NCI-H1417 (cell line): Measurements from ENCODE around the gene PC.
A peak's percentile ranks its signal among the peaks of the same experiment; 100 is the strongest.

Experiments
- DNase-seq, 3 experiments: peaks; one replicate each; lab custom pipeline; 2025; lab: John Stamatoyannopoulos, UW

PC gene

DNA sequence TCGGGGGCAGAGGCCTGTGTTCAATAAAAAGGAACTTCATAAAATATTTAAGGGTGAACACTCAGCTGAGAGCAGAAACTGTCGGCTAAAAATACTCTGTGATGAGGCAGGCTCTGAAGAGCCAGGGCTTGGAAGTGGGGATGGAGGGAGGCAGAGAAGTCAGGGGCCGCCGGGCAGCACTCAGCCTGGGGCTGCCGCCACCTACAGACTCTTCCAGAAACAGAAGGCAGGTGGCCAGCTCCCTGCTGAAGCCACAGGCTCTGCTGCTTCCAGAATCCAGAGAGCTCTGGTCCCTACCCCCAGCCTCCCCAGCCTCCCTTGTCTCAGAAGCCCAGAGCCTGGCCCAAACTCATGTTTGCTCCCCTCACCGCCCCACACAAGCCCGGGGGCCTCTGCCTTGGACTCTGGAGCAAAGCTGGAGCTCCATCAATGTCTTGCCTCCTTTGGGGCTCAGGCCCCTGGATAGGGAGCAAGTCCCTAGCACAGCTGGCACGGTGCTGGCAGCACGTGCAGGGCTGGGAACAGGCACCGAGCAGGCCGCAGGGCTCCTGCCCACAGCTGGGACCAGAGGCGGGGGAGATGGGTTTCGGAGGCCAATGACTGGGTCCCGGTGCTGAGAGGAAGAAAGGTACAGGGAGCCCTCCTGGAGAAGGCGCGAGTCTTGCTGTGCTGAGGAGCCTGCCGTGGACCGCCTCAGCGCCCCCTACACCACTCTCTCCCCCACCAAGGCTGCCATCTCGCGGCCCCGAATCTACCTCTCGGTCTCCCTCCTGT is 93.1 kb downstream of the PC start:
- DNase-seq, result peak; percentile 32 to 81 (median 66)

DNA sequence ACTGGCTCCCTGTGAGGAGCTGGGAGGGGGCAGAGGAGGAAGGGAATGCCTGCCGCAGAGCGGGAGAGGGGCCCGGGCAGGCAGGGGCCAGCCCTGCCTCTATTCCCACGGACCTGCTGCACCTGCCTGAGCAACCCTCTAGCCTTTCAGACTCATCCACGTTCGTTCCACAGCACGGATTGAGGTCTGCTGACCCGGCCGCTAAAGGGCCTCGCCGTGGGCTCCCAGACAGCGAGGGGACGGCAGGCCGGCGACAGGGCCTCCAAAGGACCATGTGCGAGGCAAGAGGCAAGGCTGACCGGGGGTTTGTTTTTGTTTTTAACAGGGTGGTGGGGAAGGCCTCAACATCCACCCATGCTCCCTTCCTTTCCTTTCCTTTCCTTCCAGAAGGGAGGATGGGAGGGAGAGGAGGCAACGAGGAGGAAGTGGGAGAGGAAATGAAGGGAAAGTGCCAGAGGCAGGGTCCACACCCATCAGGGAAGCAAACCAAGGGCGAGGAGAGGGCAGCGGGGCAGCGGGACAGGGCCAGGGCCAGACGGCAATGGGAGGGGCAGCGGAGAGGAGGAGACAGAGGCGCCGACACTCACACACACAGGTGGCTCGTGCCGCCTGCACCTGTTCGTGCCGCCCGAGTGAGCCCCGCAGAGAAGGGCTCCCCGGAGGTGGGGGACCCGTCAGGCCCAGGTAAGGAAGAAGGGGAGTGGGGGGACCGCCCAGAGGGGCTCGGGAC is 93.8 kb downstream of the PC start:
- DNase-seq, result peak; percentile 31 to 81 (median 66)

DNA sequence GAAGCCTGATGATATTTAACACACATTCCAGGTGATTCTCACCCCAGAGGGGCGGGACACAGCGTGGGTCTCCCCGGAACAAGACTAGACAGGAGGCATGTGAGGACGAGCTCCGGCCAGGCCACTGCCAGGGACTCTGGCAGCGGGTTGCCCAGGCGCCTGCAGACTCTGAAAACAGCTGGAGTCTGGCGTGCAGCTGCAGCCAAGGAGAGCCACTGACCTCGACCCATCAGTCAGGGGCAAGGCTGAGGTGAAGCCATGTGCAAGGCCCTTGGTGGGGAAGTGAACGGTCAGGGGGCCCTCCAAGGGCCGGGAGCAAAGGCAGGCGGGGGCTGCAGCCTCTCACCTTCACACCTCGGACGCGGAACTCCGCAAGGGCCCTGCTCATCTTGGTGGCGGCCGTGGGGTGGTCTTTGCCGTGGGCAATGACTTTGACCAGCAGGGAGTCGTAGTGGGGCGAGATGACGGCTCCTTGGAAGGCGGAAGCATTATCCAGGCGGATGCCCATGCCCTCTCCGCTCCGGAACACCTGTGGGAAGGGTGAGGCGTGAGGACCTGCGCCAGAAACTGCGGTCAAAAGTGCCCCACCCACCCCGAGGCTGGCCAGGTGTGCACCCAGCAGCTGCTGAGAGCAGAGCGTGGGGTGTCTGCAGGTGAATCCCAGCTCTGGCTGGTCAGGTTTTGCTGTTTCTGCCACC is 94.6 kb downstream of the PC start:
- peak in 1 of 3 experiments; percentile 47 for DNase-seq

DNA sequence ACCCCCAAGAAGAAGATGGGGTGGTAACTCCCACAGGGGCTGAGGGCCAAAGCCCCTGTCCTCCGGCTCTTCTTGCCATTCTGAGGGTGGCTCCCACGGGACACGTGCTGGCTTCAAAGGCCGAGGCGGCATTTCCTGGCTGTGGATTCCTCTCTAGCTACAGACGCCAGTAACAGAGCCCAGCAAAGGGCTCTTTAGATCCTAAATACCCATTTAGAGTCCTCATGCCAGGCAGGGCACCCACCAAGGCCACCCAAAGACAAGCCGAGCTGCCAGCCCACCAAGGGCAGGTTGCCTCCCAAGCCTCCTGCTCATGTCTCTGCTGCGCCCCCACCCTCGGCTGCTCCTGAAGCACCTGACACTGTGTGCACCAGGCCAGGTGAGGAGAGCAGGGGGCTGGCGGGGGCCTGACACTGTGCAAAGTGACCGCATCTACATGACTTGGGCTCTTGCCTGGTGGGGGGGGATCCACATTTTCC is 95.6 kb downstream of the PC start:
- no peak for DNase-seq

- DNase-seq, result no peak
Observed at GRCh38 chr11:66861774-66862558, 96.2 kb downstream of the PC start.

DNA sequence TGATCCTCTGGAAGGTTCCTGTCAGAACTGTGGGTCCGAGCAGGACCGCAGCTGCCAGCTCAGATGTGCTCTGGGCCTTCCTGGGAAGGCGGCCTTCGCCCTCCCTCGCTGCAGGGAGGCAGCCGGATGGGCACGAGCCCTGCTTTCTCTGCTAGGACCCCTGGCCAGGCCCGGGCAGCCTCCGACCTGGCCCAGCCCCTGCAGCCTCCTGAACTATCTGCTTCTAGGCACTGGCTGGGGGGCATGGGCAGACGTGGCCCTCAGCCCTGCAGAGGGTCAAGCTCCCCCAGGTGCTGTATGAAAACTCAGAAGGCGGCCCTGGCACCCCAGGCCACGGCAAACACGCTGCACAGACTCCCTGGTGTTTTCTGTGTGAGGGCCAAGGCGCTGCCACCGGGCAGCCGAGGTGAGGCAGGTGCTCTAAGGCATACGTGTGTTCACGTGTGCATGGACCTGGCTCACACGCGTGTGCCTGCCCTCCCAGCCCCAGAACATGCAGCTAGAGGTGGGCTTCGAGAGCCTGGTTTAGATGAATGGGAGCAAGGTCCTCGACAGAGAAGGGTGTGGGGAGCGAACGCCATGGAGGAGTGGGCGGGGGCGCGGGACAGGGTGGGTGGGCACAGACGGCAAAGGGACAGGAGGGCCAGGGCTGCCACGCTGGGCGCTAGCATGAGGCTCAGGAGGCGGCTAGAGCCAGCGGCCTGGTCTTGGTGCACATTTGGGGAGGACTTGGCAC is 97.0 kb downstream of the PC start:
- no peak for DNase-seq

GRCh38 chr11:66860449-66860831 is 97.7 kb downstream of the PC start:
- DNase-seq, result no peak

DNA sequence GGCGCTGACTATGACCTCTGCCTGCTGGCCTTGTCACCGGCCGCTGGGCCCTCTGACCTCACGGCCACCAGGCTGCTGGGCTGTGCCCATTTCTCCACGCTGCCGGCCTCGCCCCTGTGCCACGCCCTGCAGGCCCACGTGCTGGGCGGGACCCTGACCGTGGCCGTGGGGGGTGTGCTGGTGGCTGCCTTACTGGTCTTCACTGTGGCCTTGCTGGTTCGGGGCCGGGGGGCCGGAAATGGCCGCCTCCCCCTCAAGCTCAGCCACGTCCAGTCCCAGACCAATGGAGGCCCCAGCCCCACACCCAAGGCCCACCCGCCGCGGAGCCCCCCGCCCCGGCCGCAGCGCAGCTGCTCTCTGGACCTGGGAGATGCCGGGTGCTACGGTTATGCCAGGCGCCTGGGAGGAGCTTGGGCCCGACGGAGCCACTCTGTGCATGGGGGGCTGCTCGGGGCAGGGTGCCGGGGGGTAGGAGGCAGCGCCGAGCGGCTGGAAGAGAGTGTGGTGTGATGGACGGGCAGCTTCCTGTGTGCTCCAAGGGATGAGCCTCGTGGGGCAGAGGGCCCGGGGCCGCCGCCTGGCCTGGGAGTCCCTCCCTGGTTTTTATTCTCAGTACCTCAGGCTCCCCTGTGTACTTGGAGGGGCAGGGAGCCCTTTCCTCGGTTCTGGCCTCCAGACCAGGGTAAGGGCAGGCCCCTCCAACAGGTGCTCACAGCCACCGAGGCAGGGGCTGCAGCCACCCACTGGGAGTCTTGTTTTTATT is 98.3 kb downstream of the PC start:
- DNase-seq, result no peak

DNA sequence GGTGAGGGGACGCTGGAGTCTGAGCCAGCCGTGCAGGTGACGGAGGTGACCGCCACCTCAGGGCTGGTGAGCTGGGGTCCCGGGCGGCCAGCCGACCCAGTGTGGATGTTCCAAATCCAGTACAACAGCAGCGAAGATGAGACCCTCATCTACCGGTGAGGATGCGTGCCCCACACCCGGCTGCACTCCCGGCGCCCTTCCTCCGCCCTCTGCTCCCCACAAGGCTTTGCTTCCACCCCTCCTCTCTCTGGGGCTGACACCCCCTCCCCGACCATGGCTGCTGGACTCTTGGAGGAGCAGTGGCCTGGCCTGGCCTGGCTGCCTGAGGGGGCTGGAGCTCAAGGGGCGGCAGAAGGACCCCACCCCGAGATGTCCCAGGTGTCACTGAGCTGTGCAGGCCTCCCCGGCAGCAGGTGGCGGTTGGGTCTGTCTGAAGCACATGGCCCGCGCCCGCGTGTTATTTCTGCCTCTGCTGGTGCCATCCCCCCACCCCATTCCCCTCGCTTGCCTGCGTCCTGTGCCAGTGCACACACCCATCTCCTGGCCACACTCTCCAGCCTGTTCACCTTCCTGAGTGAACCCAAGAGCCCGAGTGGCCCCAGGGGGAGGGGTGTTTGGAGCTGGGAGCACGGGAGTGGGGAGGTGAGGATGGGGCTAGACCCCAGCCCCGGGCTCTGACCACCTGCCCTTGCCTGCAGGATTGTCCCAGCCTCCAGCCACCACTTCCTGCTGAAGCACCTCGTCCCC is 99.1 kb downstream of the PC start:
- DNase-seq, result no peak

- no peak for DNase-seq
Observed at GRCh38 chr11:66858186-66858938, 99.8 kb downstream of the PC start.

DNA sequence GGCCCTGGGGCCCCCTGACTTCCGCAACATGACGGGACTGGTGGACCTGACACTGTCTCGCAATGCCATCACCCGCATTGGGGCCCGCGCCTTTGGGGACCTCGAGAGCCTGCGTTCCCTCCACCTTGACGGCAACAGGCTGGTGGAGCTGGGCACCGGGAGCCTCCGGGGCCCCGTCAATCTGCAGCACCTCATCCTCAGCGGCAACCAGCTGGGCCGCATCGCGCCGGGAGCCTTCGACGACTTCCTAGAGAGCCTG is 100.3 kb downstream of the PC start:
- DNase-seq, result no peak

DNA sequence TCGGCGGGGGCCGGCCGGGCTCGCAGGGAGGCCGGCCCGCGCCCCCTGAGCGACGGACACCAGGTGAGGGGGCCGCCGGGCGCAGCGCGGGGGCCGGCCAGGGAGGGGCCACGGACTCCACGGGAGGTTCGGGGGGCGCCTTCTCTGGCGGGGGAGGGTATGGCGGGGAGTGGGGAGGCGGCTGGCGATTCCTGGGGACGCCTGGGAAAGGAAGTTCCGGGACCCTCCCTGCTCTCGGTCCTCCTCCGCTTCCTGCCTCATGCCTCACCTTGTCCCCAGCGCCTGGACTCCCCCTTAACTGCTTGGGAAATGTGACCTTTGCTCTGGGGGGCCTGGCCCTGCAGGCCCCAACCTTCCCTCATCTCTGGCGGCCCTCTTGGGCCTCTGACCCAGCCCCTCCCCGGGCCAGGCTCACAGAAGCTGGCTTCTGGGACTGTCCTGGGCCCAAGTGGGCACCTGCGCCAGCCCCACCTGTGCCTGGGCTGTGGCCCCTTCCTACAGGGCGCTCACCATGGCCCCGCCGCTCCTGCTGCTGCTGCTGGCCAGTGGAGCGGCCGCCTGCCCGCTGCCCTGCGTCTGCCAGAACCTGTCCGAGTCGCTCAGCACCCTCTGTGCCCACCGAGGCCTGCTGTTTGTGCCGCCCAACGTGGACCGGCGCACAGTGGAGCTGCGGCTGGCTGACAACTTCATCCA is 100.8 kb downstream of the PC start:
- peak in 2 of 3 experiments; percentile 36 to 50 for DNase-seq

GRCh38 chr11:66856496-66857233 is 101.5 kb downstream of the PC start, which contains the start of gene LRFN4:
Gene LRFN4, plus strand, starts transcription at chr11:66857064. Its CDS starts 681 bp downstream, at chr11:66857745.
- peak in 2 of 3 experiments; percentile 51 to 93 for DNase-seq

DNA sequence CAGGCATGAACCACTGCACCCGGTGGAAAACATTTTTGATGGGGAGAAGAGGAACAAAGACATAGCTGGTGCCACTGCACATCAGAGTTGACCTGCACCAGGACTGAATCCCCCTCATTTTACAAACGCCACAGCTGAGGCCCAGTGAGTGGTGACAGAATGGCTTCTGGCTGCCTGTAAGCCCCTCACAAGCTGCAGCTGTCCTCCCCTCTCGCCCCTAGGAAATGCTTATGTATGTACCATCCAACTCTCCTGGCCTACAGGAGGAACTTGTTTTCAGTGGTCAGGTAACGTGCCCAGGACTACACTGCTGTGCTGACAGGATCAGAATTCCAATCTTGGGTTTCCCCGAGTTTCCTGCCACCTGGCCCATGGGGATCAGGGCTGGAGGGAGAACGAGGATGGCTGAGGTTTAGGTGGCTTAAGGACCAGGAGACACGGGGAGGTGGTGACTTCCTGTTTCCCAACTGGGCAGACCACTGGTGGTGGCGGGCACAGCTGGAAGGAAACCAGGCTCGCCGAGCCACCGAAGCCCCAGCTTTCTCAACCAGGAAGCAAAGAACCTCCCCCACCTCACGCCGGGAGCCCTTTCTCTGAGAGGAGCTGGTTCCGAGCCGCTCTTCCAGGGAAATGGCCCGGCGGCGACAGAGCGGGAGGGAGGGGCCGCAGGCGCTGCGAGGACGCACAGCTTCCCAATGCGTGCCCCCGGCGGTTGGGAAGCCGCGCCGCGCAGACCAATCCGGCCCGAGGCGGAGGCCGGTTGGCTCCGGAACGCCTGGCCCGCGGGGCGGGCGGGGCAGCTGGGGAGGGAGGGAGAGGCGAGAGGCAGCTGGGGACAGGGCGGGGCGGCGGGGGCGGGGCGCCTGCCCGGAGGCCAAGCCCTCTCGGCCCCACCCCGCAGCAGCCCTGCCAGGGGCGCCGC is 102.3 kb downstream of the PC start:
- peak; percentile 92 to 97 (median 96) for DNase-seq

- no peak for DNase-seq
Observed at GRCh38 chr11:66854729-66855211, 103.4 kb downstream of the PC start.

DNA sequence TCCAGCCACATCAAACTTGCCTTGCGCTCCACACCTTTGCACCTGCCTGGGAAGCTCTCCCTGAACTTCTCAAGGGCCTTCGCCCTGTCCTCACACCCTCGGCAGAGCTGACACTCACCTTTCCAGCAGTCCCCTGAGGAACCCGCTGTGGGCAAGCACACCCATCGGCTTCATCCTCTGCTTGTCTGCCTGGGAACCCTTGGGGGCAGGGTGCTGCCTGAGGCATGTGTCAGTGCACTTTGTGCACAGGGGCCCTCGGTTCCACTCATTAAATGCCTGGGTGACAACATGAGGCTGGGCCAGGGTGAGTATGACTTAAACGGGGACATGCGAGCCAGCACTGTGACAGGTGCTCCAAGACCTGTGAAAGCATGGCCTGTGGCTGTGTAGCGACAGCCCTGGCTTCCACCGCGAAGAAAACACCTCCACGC is 103.9 kb downstream of the PC start:
- no peak for DNase-seq
